IPS DF 4.7 (cell line): ENCODE data around the gene STAT1.
"Not testable (repeated sequence)": the region's sequence is repeated elsewhere in the genome, so short reads cannot be mapped to it uniquely, and the experiment has no call there.

Experiments
- DNase-seq: peaks from one replicate; pipeline ENCODE4 v3.0.0-alpha.2; 2013; ENCODE audit warnings: low spot score; ENCODE audit errors: extremely low read depth

The STAT1 gene

DNA sequence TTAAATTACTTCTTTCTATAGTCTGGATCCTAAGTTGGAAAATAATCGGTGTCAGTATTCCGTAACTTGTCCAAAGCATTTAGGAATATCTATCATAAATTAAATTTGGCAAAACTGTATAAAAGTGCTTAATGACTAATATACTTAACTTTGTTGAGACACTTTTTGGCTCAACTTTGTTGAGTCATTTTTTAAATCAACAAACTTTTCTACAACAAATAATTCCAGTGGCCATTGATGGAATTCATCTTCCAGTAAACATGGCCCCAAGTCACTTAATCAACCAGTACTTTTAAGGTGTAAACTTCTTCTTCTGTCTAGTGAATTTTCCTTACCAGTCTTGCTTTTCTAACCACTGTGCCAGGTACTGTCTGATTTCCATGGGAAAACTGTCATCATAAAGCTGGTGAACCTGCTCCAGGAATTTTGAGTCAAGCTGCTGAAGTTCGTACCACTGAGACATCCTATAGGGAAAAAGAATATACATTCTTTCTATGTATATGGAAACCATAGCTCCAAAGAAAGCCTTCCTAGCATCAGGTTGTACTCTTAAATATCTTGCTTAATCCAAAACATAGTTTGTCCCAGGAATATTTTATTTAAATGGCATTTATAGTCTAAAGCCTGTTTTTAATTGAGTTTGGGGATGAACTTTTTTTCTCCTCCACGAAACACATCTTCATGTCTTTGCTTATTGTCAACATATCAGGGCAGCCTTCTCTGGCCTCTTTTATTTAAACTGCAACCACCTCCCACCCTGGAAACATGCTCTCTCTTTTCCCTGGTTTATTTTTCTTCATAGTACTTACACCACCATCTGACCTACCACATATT lies 4.2 kb downstream of the STAT1 start:
- DNase-seq = no peak

DNA sequence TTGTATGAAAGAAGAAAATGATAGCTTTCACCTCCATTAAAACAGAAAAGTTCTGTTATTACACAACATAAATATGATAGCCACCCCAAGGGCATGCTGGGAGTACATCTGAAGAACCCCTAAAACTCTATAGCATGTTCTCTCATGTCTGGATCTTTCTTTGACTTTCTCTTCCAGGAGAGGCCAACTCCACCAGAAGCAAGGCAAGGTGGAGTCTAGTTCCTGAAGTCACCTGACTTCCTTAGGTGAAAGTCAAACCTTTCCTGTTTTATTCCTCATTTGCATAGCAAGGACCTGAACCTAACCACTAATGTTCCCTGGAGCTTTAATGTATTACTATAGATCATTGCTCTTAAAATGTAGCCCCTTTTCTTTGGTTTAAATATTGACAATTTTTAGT lies 5.7 kb downstream of the STAT1 start:
- DNase-seq = no peak

DNA sequence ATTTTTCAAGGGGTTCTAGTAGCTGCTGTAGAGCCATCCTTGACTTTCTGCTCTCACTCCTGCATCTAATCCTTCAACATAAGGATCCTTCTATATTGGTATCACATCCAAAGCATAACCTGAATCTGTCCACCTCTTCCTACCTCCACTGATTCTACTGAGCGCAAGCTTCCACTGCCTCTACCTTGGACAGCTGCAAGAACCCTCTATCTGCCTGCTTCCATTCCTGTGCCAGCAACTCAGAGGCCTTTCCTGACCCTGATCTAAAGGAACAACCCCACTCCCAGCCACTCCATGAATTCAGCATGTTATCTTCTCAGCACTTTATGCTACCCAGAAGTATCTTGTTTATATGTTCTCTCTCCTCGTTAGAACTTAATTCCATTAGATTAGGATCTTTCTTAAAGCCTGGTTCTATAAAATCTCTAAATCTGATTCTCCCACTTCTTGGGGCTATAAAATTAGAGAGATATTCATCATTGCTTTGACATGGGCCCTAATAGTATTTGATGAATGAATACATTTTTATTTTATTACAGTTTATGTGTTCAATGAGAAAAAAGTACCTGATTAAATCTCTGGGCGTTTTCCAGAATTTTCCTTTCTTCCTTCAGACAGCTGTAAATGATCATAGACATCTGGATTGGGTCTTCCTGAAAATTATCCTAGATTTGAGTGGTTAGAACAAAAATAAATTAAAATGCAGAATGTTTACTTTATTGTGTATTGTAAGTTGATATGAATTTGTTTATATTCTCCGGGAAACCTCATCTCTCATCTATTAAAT lies 6.8 kb downstream of the STAT1 start:
- no peak for DNase-seq

DNA sequence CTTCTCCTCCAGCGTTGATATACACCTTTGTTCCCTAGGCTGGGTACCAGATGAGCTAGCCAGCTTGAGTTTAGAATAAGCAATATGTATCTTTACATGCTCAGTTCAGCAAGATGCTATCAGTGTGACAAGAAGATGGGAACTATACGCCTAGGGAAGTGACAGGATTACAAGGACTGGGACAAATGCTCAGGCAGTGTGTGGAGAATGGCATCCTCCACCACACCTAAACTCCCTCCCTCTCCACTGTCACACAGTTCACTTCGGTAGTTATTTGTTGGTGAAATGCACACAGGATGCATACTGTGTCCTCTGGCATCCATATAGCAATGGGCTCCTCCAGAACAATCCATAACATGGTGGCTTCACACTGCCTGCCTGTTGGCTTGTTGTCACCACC lies 7.7 kb downstream of the STAT1 start:
- DNase-seq = no peak

GRCh38 chr2:191003405-191004309 lies 10.3 kb downstream of the STAT1 start:
- no peak for DNase-seq

GRCh38 chr2:191001624-191002023 lies 12.3 kb downstream of the STAT1 start:
- DNase-seq = no peak

- no peak for DNase-seq
Observed at GRCh38 chr2:191001032-191001431, 12.9 kb downstream of the STAT1 start.

- DNase-seq = no peak
Observed at GRCh38 chr2:190999949-191000665, 13.9 kb downstream of the STAT1 start.

- no peak for DNase-seq
Observed at GRCh38 chr2:190999058-190999457, 14.9 kb downstream of the STAT1 start.

- no peak for DNase-seq
Observed at GRCh38 chr2:190997526-190998113, 16.4 kb downstream of the STAT1 start.

- DNase-seq = no peak
Observed at GRCh38 chr2:190996947-190997346, 17.0 kb downstream of the STAT1 start.

DNA sequence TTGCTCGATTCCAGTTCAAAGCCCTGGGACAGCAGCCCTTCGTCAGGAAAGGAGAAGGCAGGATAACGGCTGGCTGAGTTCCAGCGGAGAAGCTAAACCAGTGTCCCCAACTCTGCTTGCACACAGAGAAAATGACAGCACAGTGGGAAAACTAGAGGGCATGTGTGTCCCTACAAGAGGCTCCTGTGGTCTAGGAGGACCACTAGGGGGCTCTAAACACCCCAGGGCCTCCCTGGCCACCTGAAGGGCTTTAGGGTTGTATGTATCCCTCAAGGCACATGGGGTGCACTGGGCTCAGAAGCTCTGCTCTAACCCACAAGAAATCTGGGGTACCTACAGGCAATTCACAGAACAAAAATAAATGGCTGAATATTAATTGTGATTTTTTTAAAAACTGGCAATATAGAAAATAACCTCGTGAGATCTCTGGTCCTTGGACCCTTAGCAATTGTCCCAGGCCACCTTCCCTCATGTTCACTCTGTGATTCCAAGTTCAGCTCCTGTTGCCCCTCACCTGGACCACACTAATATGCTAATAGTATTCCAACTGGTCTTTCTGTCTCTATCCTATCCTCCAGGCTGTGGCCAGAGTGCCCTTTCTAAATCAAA lies 17.5 kb downstream of the STAT1 start:
- DNase-seq = no peak

DNA sequence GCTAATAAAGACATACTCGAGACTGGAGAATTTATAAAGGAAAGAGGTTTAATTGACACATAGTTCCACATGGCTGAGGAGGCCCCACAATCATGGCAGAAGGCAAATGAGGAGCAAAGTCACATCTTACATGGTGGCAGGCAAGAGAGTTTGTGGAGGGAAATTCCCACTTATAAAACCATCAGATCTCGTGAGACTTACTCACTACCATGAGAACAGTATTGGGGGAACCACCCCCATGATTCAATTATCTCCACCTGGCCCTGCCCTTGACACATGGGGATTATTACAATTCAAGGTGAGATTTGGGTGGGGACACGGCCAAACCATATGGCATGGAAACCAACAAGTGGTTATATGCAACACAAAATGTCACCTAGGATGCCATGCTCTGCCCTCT lies 18.7 kb downstream of the STAT1 start:
- DNase-seq = not testable (repeated sequence)

DNA sequence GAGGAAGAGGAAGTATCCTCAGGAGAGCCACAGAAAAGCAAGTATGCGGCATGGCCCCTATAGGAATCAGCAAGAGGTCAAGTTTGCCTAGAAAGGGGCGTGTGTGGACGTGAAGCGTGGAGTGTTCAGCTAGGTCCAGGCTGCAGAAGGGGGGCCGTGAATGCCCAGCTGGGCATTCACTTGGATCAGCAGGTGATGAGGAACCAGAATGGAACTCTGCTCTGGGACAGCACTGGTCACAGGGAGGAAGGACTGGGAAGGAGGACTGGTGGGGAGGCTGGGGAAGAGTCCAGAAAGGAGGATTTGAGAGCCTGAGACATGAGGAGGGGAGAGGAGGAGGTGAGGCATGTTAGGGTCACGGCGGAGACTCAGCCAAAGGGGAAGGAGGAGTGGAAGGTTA lies 19.8 kb downstream of the STAT1 start:
- no peak for DNase-seq

DNA sequence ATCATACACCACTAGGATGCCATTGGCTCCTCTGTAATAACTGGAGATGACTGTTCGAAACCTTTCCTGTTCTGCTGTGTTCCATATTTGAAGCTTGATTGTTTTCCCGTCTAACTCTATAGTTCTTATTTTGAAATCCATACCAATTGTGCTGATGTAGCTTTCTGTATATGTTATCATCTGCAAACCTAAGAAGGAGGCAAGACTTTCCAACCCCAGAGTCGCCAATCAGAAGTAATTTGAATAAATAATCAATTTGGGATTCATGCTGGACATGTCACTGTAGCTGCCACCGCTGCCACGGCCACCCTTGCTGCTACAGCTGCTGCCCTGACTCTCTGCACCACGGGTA lies 20.7 kb downstream of the STAT1 start:
- no peak for DNase-seq

- no peak for DNase-seq
Observed at GRCh38 chr2:190990132-190990531, 23.8 kb downstream of the STAT1 start.

GRCh38 chr2:190988910-190989309 lies 25.1 kb downstream of the STAT1 start:
- no peak for DNase-seq

- DNase-seq = no peak
Observed at GRCh38 chr2:190987938-190988337, 26.0 kb downstream of the STAT1 start.

GRCh38 chr2:190987116-190987515 lies 26.9 kb downstream of the STAT1 start:
- no peak for DNase-seq

- DNase-seq = no peak
Observed at GRCh38 chr2:190986221-190986953, 27.6 kb downstream of the STAT1 start.
